B cell (primary cell): ENCODE results near the gene FKBP10.

ENCODE experiments used
- EZH2 ChIP-seq: IDR thresholded peaks from 2 replicates; pipeline ENCODE4 v1.6.1; 2012; ENCODE audit warnings: borderline replicate concordance, low read depth, mild to moderate bottlenecking, moderate library complexity, low read length; ENCODE audit not compliant: insufficient read depth, poor library complexity, severe bottlenecking
- TF ChIP-seq, protein P1 (sequence below): fragments of 200-600 bp; IDR thresholded peaks from one replicate; pipeline ENCODE4 v1.8.0; 2022; ENCODE audit warnings: antibody characterized with exemption, mild to moderate bottlenecking

- TF ChIP-seq, protein P1, sequence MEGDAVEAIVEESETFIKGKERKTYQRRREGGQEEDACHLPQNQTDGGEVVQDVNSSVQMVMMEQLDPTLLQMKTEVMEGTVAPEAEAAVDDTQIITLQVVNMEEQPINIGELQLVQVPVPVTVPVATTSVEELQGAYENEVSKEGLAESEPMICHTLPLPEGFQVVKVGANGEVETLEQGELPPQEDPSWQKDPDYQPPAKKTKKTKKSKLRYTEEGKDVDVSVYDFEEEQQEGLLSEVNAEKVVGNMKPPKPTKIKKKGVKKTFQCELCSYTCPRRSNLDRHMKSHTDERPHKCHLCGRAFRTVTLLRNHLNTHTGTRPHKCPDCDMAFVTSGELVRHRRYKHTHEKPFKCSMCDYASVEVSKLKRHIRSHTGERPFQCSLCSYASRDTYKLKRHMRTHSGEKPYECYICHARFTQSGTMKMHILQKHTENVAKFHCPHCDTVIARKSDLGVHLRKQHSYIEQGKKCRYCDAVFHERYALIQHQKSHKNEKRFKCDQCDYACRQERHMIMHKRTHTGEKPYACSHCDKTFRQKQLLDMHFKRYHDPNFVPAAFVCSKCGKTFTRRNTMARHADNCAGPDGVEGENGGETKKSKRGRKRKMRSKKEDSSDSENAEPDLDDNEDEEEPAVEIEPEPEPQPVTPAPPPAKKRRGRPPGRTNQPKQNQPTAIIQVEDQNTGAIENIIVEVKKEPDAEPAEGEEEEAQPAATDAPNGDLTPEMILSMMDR: no peak
- TF ChIP-seq EZH2: no peak
These were observed at the start of gene FKBP10 for GRCh38 chr17:41812381-41813151.
